ENCODE measurements around the gene BLVRA.
A peak's percentile ranks its signal among the peaks of the same experiment; 100 is the strongest.
"Not testable (repeated sequence)": the region's sequence is repeated elsewhere in the genome, so short reads cannot be mapped to it uniquely, and the experiment has no call there.

The BLVRA gene

GRCh38 chr7:43758029-43758821 lies at the start of gene BLVRA:
BLVRA (plus strand) TSS chr7:43758680; CDS start chr7:43771159, 12,479 bp downstream.
- DNase-seq = peak; percentile 72

GRCh38 chr7:43711503-43711902 lies 47.0 kb upstream of the BLVRA start:
- no peak for DNase-seq

- DNase-seq = not testable (repeated sequence)
Measured at GRCh38 chr7:43715966-43716365, 42.5 kb upstream of the BLVRA start.

GRCh38 chr7:43716598-43716997 lies 41.9 kb upstream of the BLVRA start:
- DNase-seq = no peak

- peak; percentile 91 for DNase-seq
Measured at GRCh38 chr7:43721193-43721806, 37.2 kb upstream of the BLVRA start.

- no peak for DNase-seq
Measured at GRCh38 chr7:43723007-43723341, 35.5 kb upstream of the BLVRA start.

GRCh38 chr7:43725251-43725650 lies 33.2 kb upstream of the BLVRA start:
- DNase-seq = no peak

- DNase-seq = no peak
Measured at GRCh38 chr7:43726466-43726865, 32.0 kb upstream of the BLVRA start.

- DNase-seq = no peak
Measured at GRCh38 chr7:43727003-43727402, 31.5 kb upstream of the BLVRA start.

GRCh38 chr7:43727494-43727893 lies 31.0 kb upstream of the BLVRA start:
- DNase-seq = no peak

- peak; percentile 94 for DNase-seq
Measured at GRCh38 chr7:43729214-43729923, 29.1 kb upstream of the BLVRA start, which contains the start of gene COA1. COA1 (minus strand) TSS chr7:43729523; CDS start chr7:43648614, 80,909 bp downstream.

- no peak for DNase-seq
Measured at GRCh38 chr7:43729924-43730248, 28.6 kb upstream of the BLVRA start.

- not testable (repeated sequence) for DNase-seq
Measured at GRCh38 chr7:43731494-43731893, 27.0 kb upstream of the BLVRA start.

- not testable (repeated sequence) for DNase-seq
Measured at GRCh38 chr7:43734575-43735332, 23.7 kb upstream of the BLVRA start.

- DNase-seq = no peak
Measured at GRCh38 chr7:43735403-43735801, 23.1 kb upstream of the BLVRA start.

- DNase-seq = peak; percentile 66
Measured at GRCh38 chr7:43735802-43736603, 22.5 kb upstream of the BLVRA start.

- DNase-seq = no peak
Measured at GRCh38 chr7:43737467-43738127, 20.9 kb upstream of the BLVRA start.

GRCh38 chr7:43742692-43743091 lies 15.8 kb upstream of the BLVRA start:
- DNase-seq = no peak

- no peak for DNase-seq
Measured at GRCh38 chr7:43747328-43748105, 11.0 kb upstream of the BLVRA start.

GRCh38 chr7:43749383-43749940 lies 9.0 kb upstream of the BLVRA start:
- no peak for DNase-seq
